ENCODE data around the gene IRF3.
A peak's percentile ranks its signal among the peaks of the same experiment; 100 is the strongest.

The IRF3 gene

GRCh38 chr19:49665351-49666119 is at the start of gene IRF3, which contains the start of gene BCL2L12:
IRF3 (minus strand) TSS chr19:49665857; CDS start chr19:49664838, 1,019 bp downstream.
BCL2L12 (plus strand) TSS chr19:49665933; CDS start chr19:49666693, 760 bp downstream.
- peak; percentile 97 for DNase-seq (ENCODE audit: low spot score)

GRCh38 chr19:49713236-49713845 is 47.7 kb upstream of the IRF3 start:
- no peak for DNase-seq (ENCODE audit: low spot score)

- DNase-seq (ENCODE audit: low spot score), result peak; percentile 93
Measured at GRCh38 chr19:49712397-49712859, 46.8 kb upstream of the IRF3 start.

GRCh38 chr19:49710372-49710951 is 44.8 kb upstream of the IRF3 start:
- DNase-seq (ENCODE audit: low spot score), result peak; percentile 63

GRCh38 chr19:49705919-49706318 is 40.3 kb upstream of the IRF3 start:
- no peak for DNase-seq (ENCODE audit: low spot score)

- no peak for DNase-seq (ENCODE audit: low spot score)
Measured at GRCh38 chr19:49704888-49705642, 39.4 kb upstream of the IRF3 start.

GRCh38 chr19:49701271-49701786 is 35.7 kb upstream of the IRF3 start:
- no peak for DNase-seq (ENCODE audit: low spot score)

GRCh38 chr19:49700563-49700962 is 34.9 kb upstream of the IRF3 start:
- DNase-seq (ENCODE audit: low spot score), result no peak

GRCh38 chr19:49699364-49699763 is 33.7 kb upstream of the IRF3 start:
- no peak for DNase-seq (ENCODE audit: low spot score)

- no peak for DNase-seq (ENCODE audit: low spot score)
Measured at GRCh38 chr19:49696865-49697264, 31.2 kb upstream of the IRF3 start.

- no peak for DNase-seq (ENCODE audit: low spot score)
Measured at GRCh38 chr19:49696115-49696514, 30.5 kb upstream of the IRF3 start.

GRCh38 chr19:49692147-49692506 is 26.5 kb upstream of the IRF3 start:
- no peak for DNase-seq (ENCODE audit: low spot score)

GRCh38 chr19:49691243-49692146 is 25.8 kb upstream of the IRF3 start:
- no peak for DNase-seq (ENCODE audit: low spot score)

- no peak for DNase-seq (ENCODE audit: low spot score)
Measured at GRCh38 chr19:49690656-49691242, 25.1 kb upstream of the IRF3 start, which contains the start of gene CPT1C. CPT1C (plus strand) TSS chr19:49691116; CDS start chr19:49692253, 1,137 bp downstream.

GRCh38 chr19:49690079-49690655 is 24.5 kb upstream of the IRF3 start:
- DNase-seq (ENCODE audit: low spot score), result no peak

- DNase-seq (ENCODE audit: low spot score), result no peak
Measured at GRCh38 chr19:49689133-49690078, 23.7 kb upstream of the IRF3 start, which contains the start of gene ADM5. ADM5 (plus strand) TSS chr19:49689594; CDS start chr19:49689838, 244 bp downstream.

- no peak for DNase-seq (ENCODE audit: low spot score)
Measured at GRCh38 chr19:49688531-49689132, 23.0 kb upstream of the IRF3 start.

GRCh38 chr19:49687566-49688316 is 22.1 kb upstream of the IRF3 start:
- no peak for DNase-seq (ENCODE audit: low spot score)
